ENCODE results near the gene PLS1. TPM values are rescaled to one million over a fixed set of nuclear protein-coding genes. Genes with fewer than 3 reads are reported as not detected.
"Not testable (repeated sequence)": the region's sequence is repeated elsewhere in the genome, so short reads cannot be mapped to it uniquely, and the experiment has no call there.

Gene PLS1
- total RNA-seq, 1 donor from 2014 or later: not detected

GRCh38 chr3:142709207-142709606 is 113.0 kb downstream of the PLS1 start:
- Histone ChIP-seq H3K27me3 (ENCODE audit: control insufficient read depth in 3 of 3, insufficient read depth in 3 of 3, low read length in 3 of 3) (no peaks in the 10 kb centered on the region), H3K27ac (ENCODE audit: low read depth, low read length) (no peak overlapping the region), H3K4me1 (ENCODE audit: control insufficient read depth in 3 of 3, insufficient read depth in 3 of 3, low read length in 3 of 3) (no peaks in the 10 kb centered on the region), H3K4me3 (ENCODE audit: low read length in 3 of 3) (no peak overlapping the region), H3K36me3 (ENCODE audit: control insufficient read depth in 3 of 3, insufficient read depth in 3 of 3, low read length in 3 of 3) (no peaks in the 10 kb centered on the region), H3K9me3 (ENCODE audit: control insufficient read depth in 3 of 3, low read length in 3 of 3) (no peaks in the 10 kb centered on the region), H3K9ac (ENCODE audit: low read depth in 1 of 3, low read length in 3 of 3) (no peak overlapping the region)

- not testable (repeated sequence) for H3K27ac ChIP-seq (ENCODE audit: low read depth, low read length); H3K36me3 ChIP-seq (ENCODE audit: control insufficient read depth in 3 of 3, insufficient read depth in 3 of 3, low read length in 3 of 3); H3K9ac ChIP-seq (ENCODE audit: low read depth in 1 of 3, low read length in 3 of 3); H3K9me3 ChIP-seq (ENCODE audit: control insufficient read depth in 3 of 3, low read length in 3 of 3); H3K4me1 ChIP-seq (ENCODE audit: control insufficient read depth in 3 of 3, insufficient read depth in 3 of 3, low read length in 3 of 3); H3K4me3 ChIP-seq (ENCODE audit: low read length in 3 of 3); H3K27me3 ChIP-seq (ENCODE audit: control insufficient read depth in 3 of 3, insufficient read depth in 3 of 3, low read length in 3 of 3)
Measured at GRCh38 chr3:142714882-142715281, 118.7 kb downstream of the PLS1 start.

- Histone ChIP-seq H3K4me3 (ENCODE audit: low read length in 3 of 3) (no peak overlapping the region), H3K4me1 (ENCODE audit: control insufficient read depth in 3 of 3, insufficient read depth in 3 of 3, low read length in 3 of 3) (no peaks in the 10 kb centered on the region), H3K36me3 (ENCODE audit: control insufficient read depth in 3 of 3, insufficient read depth in 3 of 3, low read length in 3 of 3) (no peaks in the 10 kb centered on the region), H3K27ac (ENCODE audit: low read depth, low read length) (no peak overlapping the region), H3K9me3 (ENCODE audit: control insufficient read depth in 3 of 3, low read length in 3 of 3) (no peaks in the 10 kb centered on the region), H3K9ac (ENCODE audit: low read depth in 1 of 3, low read length in 3 of 3) (no peak overlapping the region), H3K27me3 (ENCODE audit: control insufficient read depth in 3 of 3, insufficient read depth in 3 of 3, low read length in 3 of 3) (no peaks in the 10 kb centered on the region)
Measured at GRCh38 chr3:142716102-142716501, 119.9 kb downstream of the PLS1 start.

- peaks cover 0 to 8% (median 5%) of the 10 kb centered on the region in 3 donors for H3K27me3 ChIP-seq (ENCODE audit: control insufficient read depth in 3 of 3, insufficient read depth in 3 of 3, low read length in 3 of 3)
- no peaks in the 10 kb centered on the region for H3K9me3 ChIP-seq (ENCODE audit: control insufficient read depth in 3 of 3, low read length in 3 of 3)
- peak overlapping the region; percentile 78 to 87 (median 81) for H3K4me3 ChIP-seq (ENCODE audit: low read length in 3 of 3)
- no peaks in the 10 kb centered on the region for H3K36me3 ChIP-seq (ENCODE audit: control insufficient read depth in 3 of 3, insufficient read depth in 3 of 3, low read length in 3 of 3)
- H3K27ac ChIP-seq (ENCODE audit: low read depth, low read length): no peak overlapping the region
- H3K9ac ChIP-seq (ENCODE audit: low read depth in 1 of 3, low read length in 3 of 3): no peak overlapping the region
- peaks cover 0 to 7% (median 2%) of the 10 kb centered on the region in 3 donors for H3K4me1 ChIP-seq (ENCODE audit: control insufficient read depth in 3 of 3, insufficient read depth in 3 of 3, low read length in 3 of 3)
Measured at GRCh38 chr3:142723665-142723967, 127.4 kb downstream of the PLS1 start.

- Histone ChIP-seq H3K36me3 (ENCODE audit: control insufficient read depth in 3 of 3, insufficient read depth in 3 of 3, low read length in 3 of 3) (no peaks in the 10 kb centered on the region), H3K27me3 (ENCODE audit: control insufficient read depth in 3 of 3, insufficient read depth in 3 of 3, low read length in 3 of 3) (peaks cover 0 to 8% (median 5%) of the 10 kb centered on the region in 3 donors), H3K4me3 (ENCODE audit: low read length in 3 of 3) (peak within 1 kb of the TSS; percentile 78 to 87 (median 81)), H3K9ac (ENCODE audit: low read depth in 1 of 3, low read length in 3 of 3) (peak within 1 kb of the TSS; percentile 67 to 80 (median 76)), H3K27ac (ENCODE audit: low read depth, low read length) (peak within 1 kb of the TSS; percentile 54), H3K4me1 (ENCODE audit: control insufficient read depth in 3 of 3, insufficient read depth in 3 of 3, low read length in 3 of 3) (peaks cover 0 to 7% (median 2%) of the 10 kb centered on the region in 3 donors), H3K9me3 (ENCODE audit: control insufficient read depth in 3 of 3, low read length in 3 of 3) (no peaks in the 10 kb centered on the region)
Measured at GRCh38 chr3:142723968-142724681, 127.9 kb downstream of the PLS1 start, which contains the start of gene TRPC1. Gene TRPC1, plus strand, starts transcription at chr3:142724034. Its CDS starts 526 bp downstream, at chr3:142724560.

- Histone ChIP-seq H3K36me3 (ENCODE audit: control insufficient read depth in 3 of 3, insufficient read depth in 3 of 3, low read length in 3 of 3) (no peaks in the 10 kb centered on the region), H3K9ac (ENCODE audit: low read depth in 1 of 3, low read length in 3 of 3) (peak overlapping the region; percentile 67 to 80 (median 70)), H3K27ac (ENCODE audit: low read depth, low read length) (peak overlapping the region; percentile 54), H3K4me3 (ENCODE audit: low read length in 3 of 3) (peak overlapping the region; percentile 78 to 87 (median 81)), H3K4me1 (ENCODE audit: control insufficient read depth in 3 of 3, insufficient read depth in 3 of 3, low read length in 3 of 3) (peaks cover 0 to 7% (median 2%) of the 10 kb centered on the region in 3 donors), H3K9me3 (ENCODE audit: control insufficient read depth in 3 of 3, low read length in 3 of 3) (no peaks in the 10 kb centered on the region), H3K27me3 (ENCODE audit: control insufficient read depth in 3 of 3, insufficient read depth in 3 of 3, low read length in 3 of 3) (peaks cover 0 to 8% (median 5%) of the 10 kb centered on the region in 3 donors)
Measured at GRCh38 chr3:142724682-142725356, 128.6 kb downstream of the PLS1 start.

GRCh38 chr3:142725357-142725739 is 129.2 kb downstream of the PLS1 start:
- Histone ChIP-seq H3K27ac (ENCODE audit: low read depth, low read length) (no peak overlapping the region), H3K4me3 (ENCODE audit: low read length in 3 of 3) (peak overlapping the region; percentile 78 to 87 (median 81)), H3K36me3 (ENCODE audit: control insufficient read depth in 3 of 3, insufficient read depth in 3 of 3, low read length in 3 of 3) (no peaks in the 10 kb centered on the region), H3K4me1 (ENCODE audit: control insufficient read depth in 3 of 3, insufficient read depth in 3 of 3, low read length in 3 of 3) (peaks cover 0 to 7% (median 2%) of the 10 kb centered on the region in 3 donors), H3K9me3 (ENCODE audit: control insufficient read depth in 3 of 3, low read length in 3 of 3) (no peaks in the 10 kb centered on the region), H3K9ac (ENCODE audit: low read depth in 1 of 3, low read length in 3 of 3) (no peak overlapping the region), H3K27me3 (ENCODE audit: control insufficient read depth in 3 of 3, insufficient read depth in 3 of 3, low read length in 3 of 3) (peaks cover 0 to 8% (median 5%) of the 10 kb centered on the region in 3 donors)

- H3K4me3 ChIP-seq (ENCODE audit: low read length in 3 of 3): no peak overlapping the region
- H3K9me3 ChIP-seq (ENCODE audit: control insufficient read depth in 3 of 3, low read length in 3 of 3): no peaks in the 10 kb centered on the region
- H3K36me3 ChIP-seq (ENCODE audit: control insufficient read depth in 3 of 3, insufficient read depth in 3 of 3, low read length in 3 of 3): no peaks in the 10 kb centered on the region
- H3K4me1 ChIP-seq (ENCODE audit: control insufficient read depth in 3 of 3, insufficient read depth in 3 of 3, low read length in 3 of 3): peaks cover 0 to 7% (median 2%) of the 10 kb centered on the region in 3 donors
- peaks cover 0 to 8% (median 5%) of the 10 kb centered on the region in 3 donors for H3K27me3 ChIP-seq (ENCODE audit: control insufficient read depth in 3 of 3, insufficient read depth in 3 of 3, low read length in 3 of 3)
- no peak overlapping the region for H3K9ac ChIP-seq (ENCODE audit: low read depth in 1 of 3, low read length in 3 of 3)
- no peak overlapping the region for H3K27ac ChIP-seq (ENCODE audit: low read depth, low read length)
Measured at GRCh38 chr3:142726017-142726416, 129.8 kb downstream of the PLS1 start.

GRCh38 chr3:142732066-142732465 is 135.9 kb downstream of the PLS1 start:
- H3K27ac ChIP-seq (ENCODE audit: low read depth, low read length): no peak overlapping the region
- no peaks in the 10 kb centered on the region for H3K36me3 ChIP-seq (ENCODE audit: control insufficient read depth in 3 of 3, insufficient read depth in 3 of 3, low read length in 3 of 3)
- no peaks in the 10 kb centered on the region for H3K4me1 ChIP-seq (ENCODE audit: control insufficient read depth in 3 of 3, insufficient read depth in 3 of 3, low read length in 3 of 3)
- no peak overlapping the region for H3K4me3 ChIP-seq (ENCODE audit: low read length in 3 of 3)
- H3K9ac ChIP-seq (ENCODE audit: low read depth in 1 of 3, low read length in 3 of 3): no peak overlapping the region
- H3K9me3 ChIP-seq (ENCODE audit: control insufficient read depth in 3 of 3, low read length in 3 of 3): peaks cover 0 to 1% (median 0%) of the 10 kb centered on the region in 3 donors
- H3K27me3 ChIP-seq (ENCODE audit: control insufficient read depth in 3 of 3, insufficient read depth in 3 of 3, low read length in 3 of 3): no peaks in the 10 kb centered on the region

- H3K4me1 ChIP-seq (ENCODE audit: control insufficient read depth in 3 of 3, insufficient read depth in 3 of 3, low read length in 3 of 3): no peaks in the 10 kb centered on the region
- H3K9ac ChIP-seq (ENCODE audit: low read depth in 1 of 3, low read length in 3 of 3): no peak overlapping the region
- H3K36me3 ChIP-seq (ENCODE audit: control insufficient read depth in 3 of 3, insufficient read depth in 3 of 3, low read length in 3 of 3): no peaks in the 10 kb centered on the region
- no peak overlapping the region for H3K27ac ChIP-seq (ENCODE audit: low read depth, low read length)
- no peaks in the 10 kb centered on the region for H3K27me3 ChIP-seq (ENCODE audit: control insufficient read depth in 3 of 3, insufficient read depth in 3 of 3, low read length in 3 of 3)
- H3K4me3 ChIP-seq (ENCODE audit: low read length in 3 of 3): no peak overlapping the region
- H3K9me3 ChIP-seq (ENCODE audit: control insufficient read depth in 3 of 3, low read length in 3 of 3): peaks cover 0 to 1% (median 0%) of the 10 kb centered on the region in 3 donors
Measured at GRCh38 chr3:142734834-142735233, 138.6 kb downstream of the PLS1 start.
